ENCODE measurements around the gene KCNN3. TPM values are rescaled to one million over a fixed set of nuclear protein-coding genes. Genes with fewer than 3 reads are reported as not detected.

The KCNN3 gene
- total RNA-seq, 1 donor from 2014 or later = 0.84 TPM

DNA sequence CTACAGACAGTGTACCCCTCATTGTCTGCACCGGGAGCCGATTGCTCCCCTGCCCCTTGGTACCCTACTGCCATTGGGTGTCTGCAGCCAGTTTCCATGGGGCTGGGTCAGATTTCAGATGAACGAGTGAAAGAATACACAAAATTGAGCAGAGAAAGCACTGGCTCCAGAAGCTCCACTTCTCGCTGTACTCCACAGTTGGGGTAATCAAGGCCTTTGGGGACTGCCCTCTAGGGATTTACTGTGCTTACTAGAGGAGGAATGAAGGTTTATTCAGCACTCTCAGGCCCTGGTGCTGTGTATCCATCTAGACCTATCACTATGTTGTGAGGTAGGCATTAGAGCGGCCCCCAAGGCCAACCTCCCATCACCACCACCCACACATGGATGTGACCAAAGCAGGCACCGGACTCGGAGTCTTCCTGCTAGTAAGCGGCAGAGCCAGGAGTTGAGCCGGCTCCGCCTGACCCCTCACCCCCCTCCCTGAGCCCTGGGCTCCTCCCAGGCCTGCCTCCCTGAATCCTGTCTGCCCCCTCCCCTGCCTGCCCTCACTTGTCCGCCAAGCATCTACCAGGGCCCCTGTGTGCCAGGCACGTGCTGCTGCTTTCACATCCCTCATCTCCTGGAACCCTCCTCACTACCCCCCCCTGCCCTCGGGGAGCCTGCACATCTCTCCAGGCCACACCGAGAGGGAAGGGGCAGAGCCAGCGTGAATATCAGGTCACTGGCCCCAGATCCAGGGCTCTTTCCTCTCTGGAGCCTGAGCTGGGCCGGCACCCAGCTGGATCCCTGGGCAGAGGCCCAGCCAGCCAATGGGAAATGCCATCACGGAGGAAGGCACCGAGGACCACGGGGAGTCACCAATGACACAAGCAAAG, 23.3 kb downstream of the KCNN3 start:
- peaks cover 33% of the 10 kb centered on the region for H3K4me1 Mint-ChIP-seq
- no peak for DNase-seq (ENCODE audit: low read depth, low spot score)
- H3K27me3 Mint-ChIP-seq (ENCODE audit: low read depth) = no peaks in the 10 kb centered on the region
- TF ChIP-seq, protein P1, sequence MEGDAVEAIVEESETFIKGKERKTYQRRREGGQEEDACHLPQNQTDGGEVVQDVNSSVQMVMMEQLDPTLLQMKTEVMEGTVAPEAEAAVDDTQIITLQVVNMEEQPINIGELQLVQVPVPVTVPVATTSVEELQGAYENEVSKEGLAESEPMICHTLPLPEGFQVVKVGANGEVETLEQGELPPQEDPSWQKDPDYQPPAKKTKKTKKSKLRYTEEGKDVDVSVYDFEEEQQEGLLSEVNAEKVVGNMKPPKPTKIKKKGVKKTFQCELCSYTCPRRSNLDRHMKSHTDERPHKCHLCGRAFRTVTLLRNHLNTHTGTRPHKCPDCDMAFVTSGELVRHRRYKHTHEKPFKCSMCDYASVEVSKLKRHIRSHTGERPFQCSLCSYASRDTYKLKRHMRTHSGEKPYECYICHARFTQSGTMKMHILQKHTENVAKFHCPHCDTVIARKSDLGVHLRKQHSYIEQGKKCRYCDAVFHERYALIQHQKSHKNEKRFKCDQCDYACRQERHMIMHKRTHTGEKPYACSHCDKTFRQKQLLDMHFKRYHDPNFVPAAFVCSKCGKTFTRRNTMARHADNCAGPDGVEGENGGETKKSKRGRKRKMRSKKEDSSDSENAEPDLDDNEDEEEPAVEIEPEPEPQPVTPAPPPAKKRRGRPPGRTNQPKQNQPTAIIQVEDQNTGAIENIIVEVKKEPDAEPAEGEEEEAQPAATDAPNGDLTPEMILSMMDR (conservative IDR thresholded peaks at IDR 0.05) = no peak
- no peaks in the 10 kb centered on the region for H3K36me3 Mint-ChIP-seq (ENCODE audit: low read depth)
- H3K4me3 Mint-ChIP-seq = no peak overlapping the region
- H3K27ac Mint-ChIP-seq (ENCODE audit: unreplicated experiment) = no peak overlapping the region
- no peaks in the 10 kb centered on the region for H3K9me3 Mint-ChIP-seq

DNA sequence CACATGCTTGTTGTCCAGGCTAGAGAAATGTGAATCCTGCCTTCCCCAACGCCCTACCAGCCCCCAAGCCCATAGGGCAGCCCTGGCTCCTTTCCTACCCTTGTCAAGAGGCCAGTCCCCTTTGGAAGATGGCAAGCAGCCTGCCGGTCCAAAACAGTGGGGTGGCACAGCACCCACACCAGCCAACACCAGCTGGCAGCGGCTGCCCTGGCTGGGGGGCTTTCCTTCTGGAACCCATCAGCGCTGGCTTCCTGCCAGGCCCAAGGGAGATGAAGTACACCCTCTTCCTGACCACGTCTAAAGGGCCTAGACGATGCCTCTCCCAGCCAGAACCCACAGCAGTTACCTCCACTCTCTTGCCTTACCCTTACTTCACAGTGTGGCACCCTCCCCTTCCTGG, 24.2 kb downstream of the KCNN3 start:
- H3K27ac Mint-ChIP-seq (ENCODE audit: unreplicated experiment) = no peak overlapping the region
- H3K4me3 Mint-ChIP-seq = no peak overlapping the region
- H3K4me1 Mint-ChIP-seq = peaks cover 27% of the 10 kb centered on the region
- no peaks in the 10 kb centered on the region for H3K36me3 Mint-ChIP-seq (ENCODE audit: low read depth)
- no peaks in the 10 kb centered on the region for H3K27me3 Mint-ChIP-seq (ENCODE audit: low read depth)
- no peak for DNase-seq (ENCODE audit: low read depth, low spot score)
- TF ChIP-seq, protein P1 (conservative IDR thresholded peaks at IDR 0.05) = no peak
- H3K9me3 Mint-ChIP-seq = no peaks in the 10 kb centered on the region

DNA sequence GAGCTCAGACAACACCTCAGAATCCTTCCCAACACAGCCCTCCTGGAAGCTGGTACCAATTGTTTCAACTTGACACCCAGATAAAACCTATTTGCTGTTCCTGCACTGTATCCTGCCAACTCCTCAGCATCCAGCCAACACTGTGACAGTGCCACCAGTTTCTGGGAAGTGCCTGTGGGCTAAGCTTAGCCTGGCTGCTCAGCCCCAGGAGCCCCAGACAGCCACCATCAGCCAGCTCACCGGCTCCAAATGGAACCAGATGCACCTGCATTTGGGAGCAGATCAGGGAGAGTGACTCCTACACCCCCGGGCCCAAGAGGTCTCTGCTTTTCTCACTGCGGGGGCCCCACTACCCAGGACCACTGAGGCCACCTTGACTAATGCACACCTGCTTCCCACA, 24.9 kb downstream of the KCNN3 start:
- Mint-ChIP-seq H3K27ac (ENCODE audit: unreplicated experiment) (no peak overlapping the region), H3K9me3 (no peaks in the 10 kb centered on the region), H3K4me3 (no peak overlapping the region), H3K27me3 (ENCODE audit: low read depth) (no peaks in the 10 kb centered on the region), H3K36me3 (ENCODE audit: low read depth) (no peaks in the 10 kb centered on the region), H3K4me1 (peaks cover 33% of the 10 kb centered on the region)
- no peak for DNase-seq (ENCODE audit: low read depth, low spot score)
- TF ChIP-seq, protein P1 (conservative IDR thresholded peaks at IDR 0.05) = no peak

DNA sequence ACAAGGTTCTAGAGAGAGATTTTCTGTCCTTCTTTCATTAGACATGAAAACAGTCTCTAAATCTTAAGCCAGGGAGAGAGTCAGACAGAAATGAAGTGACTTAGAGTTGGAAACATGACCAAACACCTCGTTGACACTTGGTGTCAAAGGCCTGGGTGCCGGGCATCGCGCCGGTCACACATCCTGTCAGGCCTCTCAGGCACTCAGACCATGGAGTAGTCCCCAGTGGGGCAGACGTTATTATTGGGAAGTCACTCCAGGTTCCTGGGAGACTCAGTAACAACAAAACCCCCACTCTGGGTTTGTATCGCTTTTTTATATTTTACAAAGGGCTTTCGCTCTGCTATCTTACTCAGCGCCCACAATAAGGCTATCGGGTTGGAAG, 25.8 kb downstream of the KCNN3 start:
- H3K4me1 Mint-ChIP-seq = peaks cover 37% of the 10 kb centered on the region

DNA sequence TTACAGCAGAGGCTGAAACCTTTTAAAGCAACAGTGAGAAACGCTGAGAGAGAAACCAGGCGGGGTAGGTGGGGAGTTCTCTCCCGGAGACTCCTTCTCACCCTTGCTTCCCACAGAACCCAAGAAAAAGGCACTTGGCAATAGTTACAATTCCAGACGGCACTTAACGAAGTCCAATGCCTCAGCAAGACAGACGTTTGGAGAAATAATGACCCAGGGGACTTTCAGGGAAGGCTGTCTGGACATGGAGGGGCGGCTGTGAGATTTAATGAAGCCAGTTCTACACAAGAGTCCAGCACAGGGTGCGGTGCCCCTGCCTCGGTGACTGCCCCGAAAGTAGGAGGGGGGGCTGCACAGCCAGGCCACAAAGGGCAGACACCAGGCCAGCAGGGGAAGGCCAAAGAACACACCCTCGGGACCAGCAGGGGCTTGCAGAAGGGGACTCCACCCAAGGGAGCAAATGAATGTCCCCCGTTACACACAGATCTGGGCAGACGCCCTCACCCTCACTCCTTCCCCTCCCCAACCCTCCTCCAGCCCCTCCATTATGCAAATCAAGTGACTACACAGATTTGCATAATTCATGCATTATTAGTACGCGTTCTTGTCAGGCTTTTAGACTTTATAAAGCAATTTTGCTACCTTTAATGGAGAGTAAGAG, 26.3 kb downstream of the KCNN3 start:
- no peaks in the 10 kb centered on the region for H3K9me3 Mint-ChIP-seq
- no peak overlapping the region for H3K4me3 Mint-ChIP-seq
- TF ChIP-seq, protein P1 (conservative IDR thresholded peaks at IDR 0.05) = no peak
- H3K27me3 Mint-ChIP-seq (ENCODE audit: low read depth) = no peaks in the 10 kb centered on the region
- H3K4me1 Mint-ChIP-seq = peaks cover 40% of the 10 kb centered on the region
- H3K36me3 Mint-ChIP-seq (ENCODE audit: low read depth) = no peaks in the 10 kb centered on the region
- H3K27ac Mint-ChIP-seq (ENCODE audit: unreplicated experiment) = peak overlapping the region; percentile 83
- DNase-seq (ENCODE audit: low read depth, low spot score) = no peak

More for the DNA sequence above, 25.8 kb downstream of the KCNN3 start:
- H3K27ac Mint-ChIP-seq (ENCODE audit: unreplicated experiment) = no peak overlapping the region
- TF ChIP-seq, protein P1 (conservative IDR thresholded peaks at IDR 0.05) = no peak
- no peaks in the 10 kb centered on the region for H3K36me3 Mint-ChIP-seq (ENCODE audit: low read depth)
- H3K4me3 Mint-ChIP-seq = no peak overlapping the region
- DNase-seq (ENCODE audit: low read depth, low spot score) = no peak
- H3K27me3 Mint-ChIP-seq (ENCODE audit: low read depth) = no peaks in the 10 kb centered on the region
- no peaks in the 10 kb centered on the region for H3K9me3 Mint-ChIP-seq

All from neural crest cell (in vitro differentiated cells).